ENCODE data around the gene DCDC2B. TPM values are rescaled to one million over a fixed set of nuclear protein-coding genes. Genes with fewer than 3 reads are reported as not detected.

Gene DCDC2B
- total and polyA plus RNA-seq, 2 of the 13 experiments (the other 11 are each of a cell fraction or from before 2014, with no cell fraction given), result not detected

- no peak for TF ChIP-seq RAD21 (CRISPR knock-in tag; IDR thresholded peaks at IDR 0.05)
- 0 out of 2 replicates have a peak, but pooled peaks have one; percentile 46 for TF ChIP-seq CCDC6 (CRISPR knock-in tag; IDR thresholded peaks at IDR 0.05)
- TF ChIP-seq MYPOP (CRISPR knock-in tag; IDR thresholded peaks at IDR 0.05), result peak; percentile 46; the same call in 1 of the 2 replicates
- TF ChIP-seq GATAD1 (CRISPR knock-in tag; IDR thresholded peaks at IDR 0.05), result peak; percentile 74
- TF ChIP-seq, protein P1, sequence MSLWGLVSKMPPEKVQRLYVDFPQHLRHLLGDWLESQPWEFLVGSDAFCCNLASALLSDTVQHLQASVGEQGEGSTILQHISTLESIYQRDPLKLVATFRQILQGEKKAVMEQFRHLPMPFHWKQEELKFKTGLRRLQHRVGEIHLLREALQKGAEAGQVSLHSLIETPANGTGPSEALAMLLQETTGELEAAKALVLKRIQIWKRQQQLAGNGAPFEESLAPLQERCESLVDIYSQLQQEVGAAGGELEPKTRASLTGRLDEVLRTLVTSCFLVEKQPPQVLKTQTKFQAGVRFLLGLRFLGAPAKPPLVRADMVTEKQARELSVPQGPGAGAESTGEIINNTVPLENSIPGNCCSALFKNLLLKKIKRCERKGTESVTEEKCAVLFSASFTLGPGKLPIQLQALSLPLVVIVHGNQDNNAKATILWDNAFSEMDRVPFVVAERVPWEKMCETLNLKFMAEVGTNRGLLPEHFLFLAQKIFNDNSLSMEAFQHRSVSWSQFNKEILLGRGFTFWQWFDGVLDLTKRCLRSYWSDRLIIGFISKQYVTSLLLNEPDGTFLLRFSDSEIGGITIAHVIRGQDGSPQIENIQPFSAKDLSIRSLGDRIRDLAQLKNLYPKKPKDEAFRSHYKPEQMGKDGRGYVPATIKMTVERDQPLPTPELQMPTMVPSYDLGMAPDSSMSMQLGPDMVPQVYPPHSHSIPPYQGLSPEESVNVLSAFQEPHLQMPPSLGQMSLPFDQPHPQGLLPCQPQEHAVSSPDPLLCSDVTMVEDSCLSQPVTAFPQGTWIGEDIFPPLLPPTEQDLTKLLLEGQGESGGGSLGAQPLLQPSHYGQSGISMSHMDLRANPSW (CRISPR knock-in tag; IDR thresholded peaks at IDR 0.05; ENCODE audit: borderline replicate concordance), result peak; percentile 63; the same call in 1 of the 2 replicates
- TF ChIP-seq, protein P2, sequence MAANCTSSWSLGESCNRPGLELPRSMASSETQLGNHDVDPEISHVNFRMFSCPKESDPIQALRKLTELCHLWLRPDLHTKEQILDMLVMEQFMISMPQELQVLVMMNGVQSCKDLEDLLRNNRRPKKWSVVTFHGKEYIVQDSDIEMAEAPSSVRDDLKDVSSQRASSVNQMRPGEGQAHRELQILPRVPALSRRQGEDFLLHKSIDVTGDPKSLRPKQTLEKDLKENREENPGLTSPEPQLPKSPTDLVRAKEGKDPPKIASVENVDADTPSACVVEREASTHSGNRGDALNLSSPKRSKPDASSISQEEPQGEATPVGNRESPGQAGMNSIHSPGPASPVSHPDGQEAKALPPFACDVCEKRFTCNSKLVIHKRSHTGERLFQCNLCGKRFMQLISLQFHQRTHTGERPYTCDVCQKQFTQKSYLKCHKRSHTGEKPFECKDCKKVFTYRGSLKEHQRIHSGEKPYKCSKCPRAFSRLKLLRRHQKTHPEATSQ (CRISPR knock-in tag; IDR thresholded peaks at IDR 0.05; ENCODE audit: borderline replicate concordance), result no peak; the same call in 1 of the 2 replicates
- TF ChIP-seq, protein P3, sequence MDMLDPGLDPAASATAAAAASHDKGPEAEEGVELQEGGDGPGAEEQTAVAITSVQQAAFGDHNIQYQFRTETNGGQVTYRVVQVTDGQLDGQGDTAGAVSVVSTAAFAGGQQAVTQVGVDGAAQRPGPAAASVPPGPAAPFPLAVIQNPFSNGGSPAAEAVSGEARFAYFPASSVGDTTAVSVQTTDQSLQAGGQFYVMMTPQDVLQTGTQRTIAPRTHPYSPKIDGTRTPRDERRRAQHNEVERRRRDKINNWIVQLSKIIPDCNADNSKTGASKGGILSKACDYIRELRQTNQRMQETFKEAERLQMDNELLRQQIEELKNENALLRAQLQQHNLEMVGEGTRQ (IDR thresholded peaks at IDR 0.05; ENCODE audit: low read depth, low read length), result no peak
- TF ChIP-seq, protein P3 (CRISPR knock-in tag; IDR thresholded peaks at IDR 0.05; ENCODE audit: borderline replicate concordance), result no peak
- peak; percentile 74; the same call in 1 of the 2 replicates for TF ChIP-seq KAT8 (CRISPR knock-in tag; IDR thresholded peaks at IDR 0.05)
- TF ChIP-seq ZNF546 (CRISPR knock-in tag; conservative IDR thresholded peaks at IDR 0.05), result 0 out of 2 replicates have a peak, but pooled peaks have one; percentile 80
- TF ChIP-seq, protein P4, sequence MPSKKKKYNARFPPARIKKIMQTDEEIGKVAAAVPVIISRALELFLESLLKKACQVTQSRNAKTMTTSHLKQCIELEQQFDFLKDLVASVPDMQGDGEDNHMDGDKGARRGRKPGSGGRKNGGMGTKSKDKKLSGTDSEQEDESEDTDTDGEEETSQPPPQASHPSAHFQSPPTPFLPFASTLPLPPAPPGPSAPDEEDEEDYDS (CRISPR knock-in tag; IDR thresholded peaks at IDR 0.05), result no peak; the same call in 1 of the 2 replicates
- TF ChIP-seq NONO (IDR thresholded peaks at IDR 0.05), result no peak
- TF ChIP-seq NONO (CRISPR knock-in tag; conservative IDR thresholded peaks at IDR 0.05), result peak; percentile 92
- TF ChIP-seq MNT (IDR thresholded peaks at IDR 0.05), result no peak
- TF ChIP-seq ZNF564 (CRISPR knock-in tag; IDR thresholded peaks at IDR 0.05), result 0 out of 2 replicates have a peak, but pooled peaks have one; percentile 24
- no peak for TF ChIP-seq PCBP1 (IDR thresholded peaks at IDR 0.05; ENCODE audit: borderline replicate concordance, low read depth, low read length)
- TF ChIP-seq ZNF790 (CRISPR knock-in tag; IDR thresholded peaks at IDR 0.05; ENCODE audit: borderline replicate concordance), result 0 out of 2 replicates have a peak, but pooled peaks have one; percentile 23
- peak; percentile 47; the same call in 1 of the 2 replicates for TF ChIP-seq KMT2A (CRISPR knock-in tag; IDR thresholded peaks at IDR 0.05)
- peak; percentile 91 for TF ChIP-seq HNF4A (CRISPR knock-in tag; IDR thresholded peaks at IDR 0.05)
- TF ChIP-seq ZNF563 (CRISPR knock-in tag; IDR thresholded peaks at IDR 0.05), result no peak; the same call in 1 of the 2 replicates
Observed at GRCh38 chr1:32249831-32250525, 41.1 kb downstream of the DCDC2B start (continued).
